GM18498 (cell line): ENCODE results near the gene NMUR2.

Experiments used
- ATAC-seq: cut with Tn5 transposase; IDR thresholded peaks from one replicate; pipeline ENCODE4 v1.9.1; 2021; ENCODE audit warnings: mild to moderate bottlenecking, moderate library complexity; ENCODE audit not compliant: unreplicated experiment

Gene NMUR2, protein sequence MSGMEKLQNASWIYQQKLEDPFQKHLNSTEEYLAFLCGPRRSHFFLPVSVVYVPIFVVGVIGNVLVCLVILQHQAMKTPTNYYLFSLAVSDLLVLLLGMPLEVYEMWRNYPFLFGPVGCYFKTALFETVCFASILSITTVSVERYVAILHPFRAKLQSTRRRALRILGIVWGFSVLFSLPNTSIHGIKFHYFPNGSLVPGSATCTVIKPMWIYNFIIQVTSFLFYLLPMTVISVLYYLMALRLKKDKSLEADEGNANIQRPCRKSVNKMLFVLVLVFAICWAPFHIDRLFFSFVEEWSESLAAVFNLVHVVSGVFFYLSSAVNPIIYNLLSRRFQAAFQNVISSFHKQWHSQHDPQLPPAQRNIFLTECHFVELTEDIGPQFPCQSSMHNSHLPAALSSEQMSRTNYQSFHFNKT

DNA sequence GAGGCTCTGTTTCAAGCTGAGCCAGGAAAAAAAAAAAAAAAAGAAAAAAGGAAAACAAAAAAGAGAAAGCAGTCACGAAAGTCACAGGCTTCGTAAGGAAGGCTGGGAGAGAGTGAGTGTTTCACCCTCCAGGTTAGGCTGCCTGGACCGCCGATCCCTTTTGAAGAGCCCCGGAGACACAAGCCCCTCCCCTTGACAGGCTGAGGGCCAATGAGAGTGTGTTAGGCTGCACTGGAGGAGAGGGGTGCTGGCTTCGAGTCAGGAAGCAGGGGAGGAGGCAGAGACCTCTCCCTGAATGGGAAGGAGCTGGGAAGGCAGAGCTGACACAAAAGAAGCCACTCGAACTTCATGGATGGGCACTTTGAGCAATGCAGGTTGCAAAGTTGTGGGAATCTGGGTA, at the start of gene NMUR2:
Gene NMUR2, minus strand, starts transcription at position 135 of the 400 bp plus-strand sequence. CDS start 166 bp downstream, outside the sequence.
- no peak for ATAC-seq

DNA sequence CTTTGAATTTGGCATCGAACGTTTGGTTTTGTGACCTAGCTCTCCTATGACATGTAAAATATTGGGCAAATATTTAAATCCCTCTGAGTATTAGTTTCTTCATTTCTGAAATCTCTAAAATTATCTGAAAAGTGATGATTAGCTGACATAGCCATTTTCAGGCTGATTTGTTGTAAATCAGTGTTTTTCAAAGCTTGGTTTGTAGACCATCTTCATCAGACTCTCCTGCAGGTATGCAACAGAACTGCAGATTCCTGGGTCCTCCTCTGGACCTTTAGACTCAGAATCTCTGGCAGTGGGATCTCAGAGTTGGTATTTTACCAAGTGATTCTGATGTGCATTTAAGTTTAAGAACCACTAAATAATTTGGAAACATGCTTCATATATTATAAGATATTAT, 38.9 kb upstream of the NMUR2 start:
- no peak for ATAC-seq

DNA sequence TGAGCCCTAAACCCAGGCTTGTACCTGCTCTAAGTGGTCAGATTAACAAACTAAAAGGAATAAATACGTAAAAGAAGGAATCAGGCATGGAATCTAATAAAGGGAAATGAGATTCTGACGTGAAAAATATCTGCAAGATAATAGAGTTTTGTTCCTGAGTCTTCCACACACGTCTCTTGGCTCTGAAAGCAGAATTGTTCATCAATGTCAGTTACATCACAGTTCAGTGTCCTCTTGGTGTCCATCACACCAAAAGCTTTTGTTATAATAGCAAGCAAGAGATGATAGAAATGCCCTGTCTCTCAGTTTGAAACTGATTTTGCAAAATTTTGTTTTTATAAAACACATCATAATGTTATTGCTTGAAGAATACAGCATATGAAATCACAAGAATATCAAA, 34.7 kb upstream of the NMUR2 start:
- ATAC-seq = no peak

DNA sequence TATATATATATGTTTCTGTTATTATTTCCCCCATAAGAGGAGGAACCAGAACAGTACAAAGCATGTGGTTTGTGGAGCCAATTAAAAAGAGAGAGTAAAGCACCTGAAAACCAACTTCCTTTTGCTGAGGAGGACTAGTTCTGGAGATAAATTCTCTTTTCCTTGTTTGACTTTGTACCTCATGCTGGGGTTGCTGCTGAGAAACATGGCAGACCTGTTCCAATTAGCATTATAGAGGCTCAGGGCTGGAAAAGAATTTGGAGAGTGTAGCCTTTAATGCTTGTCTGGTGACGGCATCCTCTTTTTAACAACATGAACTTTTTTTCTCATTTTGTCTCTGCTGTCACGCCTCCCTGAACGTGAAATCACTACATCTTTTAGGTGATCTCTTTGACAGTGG, 32.8 kb upstream of the NMUR2 start:
- no peak for ATAC-seq

DNA sequence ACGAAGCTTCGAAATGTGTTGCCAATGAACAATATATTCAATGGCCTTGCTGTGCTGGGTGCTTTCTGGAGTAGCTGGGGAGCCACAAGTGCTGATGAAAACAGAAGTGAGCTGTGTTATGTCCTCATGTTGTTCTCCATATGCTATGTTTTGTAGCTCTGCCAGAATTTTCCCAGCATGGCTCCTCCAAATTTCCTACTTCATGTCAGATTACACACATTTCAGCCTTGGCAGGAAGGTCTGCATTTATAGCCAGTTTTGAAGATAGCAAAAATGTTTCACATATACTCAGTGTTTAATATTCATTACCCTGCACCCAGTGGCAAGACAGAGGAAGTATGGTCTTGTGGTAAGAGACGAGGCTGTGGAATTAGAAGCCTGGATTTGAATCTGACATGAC, 22.6 kb upstream of the NMUR2 start:
- ATAC-seq = no peak

- ATAC-seq = no peak
Measured at GRCh38 chr5:152425083-152425482, 20.0 kb upstream of the NMUR2 start.

DNA sequence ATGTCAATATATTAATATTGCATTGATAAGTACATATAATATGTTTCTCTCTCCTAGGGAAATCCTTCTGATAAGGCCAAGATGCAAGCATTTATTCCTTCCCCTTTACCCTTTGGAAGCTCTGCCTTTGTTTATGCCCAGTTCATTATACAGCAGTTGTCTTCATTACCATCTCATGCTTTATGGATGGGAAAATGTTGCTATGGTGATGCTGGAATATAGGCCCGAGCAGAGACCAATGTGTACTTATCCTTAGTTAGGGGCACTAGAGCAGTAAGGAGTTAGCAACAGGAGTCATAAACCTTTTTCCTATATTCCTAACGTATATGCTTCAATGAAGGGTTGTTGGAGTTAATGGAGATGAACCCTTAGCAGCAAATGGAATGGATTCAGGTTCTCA, 19.4 kb upstream of the NMUR2 start:
- no peak for ATAC-seq

DNA sequence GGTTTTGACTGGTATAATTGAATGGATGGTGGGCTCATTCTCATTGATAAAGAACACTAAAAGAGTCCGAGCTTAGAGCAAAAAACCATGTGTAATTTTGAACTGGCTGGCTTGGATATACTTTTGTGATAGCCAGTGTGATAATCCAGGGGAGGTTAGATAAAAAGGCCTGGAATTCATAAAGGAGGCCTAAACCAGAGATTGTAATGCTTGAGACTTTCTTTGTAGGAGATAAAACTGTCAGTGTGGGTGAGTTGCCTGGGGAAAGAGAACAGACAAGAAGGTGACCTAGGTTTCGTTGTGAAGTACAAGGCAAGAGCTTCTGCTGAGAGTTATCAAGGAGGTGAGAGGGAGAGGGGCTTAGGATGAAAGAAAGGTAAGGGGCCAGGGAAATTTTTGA, 17.0 kb upstream of the NMUR2 start:
- no peak for ATAC-seq

GRCh38 chr5:152412129-152412528, 7.0 kb upstream of the NMUR2 start:
- no peak for ATAC-seq

GRCh38 chr5:152406082-152406481, 1.0 kb upstream of the NMUR2 start:
- no peak for ATAC-seq

DNA sequence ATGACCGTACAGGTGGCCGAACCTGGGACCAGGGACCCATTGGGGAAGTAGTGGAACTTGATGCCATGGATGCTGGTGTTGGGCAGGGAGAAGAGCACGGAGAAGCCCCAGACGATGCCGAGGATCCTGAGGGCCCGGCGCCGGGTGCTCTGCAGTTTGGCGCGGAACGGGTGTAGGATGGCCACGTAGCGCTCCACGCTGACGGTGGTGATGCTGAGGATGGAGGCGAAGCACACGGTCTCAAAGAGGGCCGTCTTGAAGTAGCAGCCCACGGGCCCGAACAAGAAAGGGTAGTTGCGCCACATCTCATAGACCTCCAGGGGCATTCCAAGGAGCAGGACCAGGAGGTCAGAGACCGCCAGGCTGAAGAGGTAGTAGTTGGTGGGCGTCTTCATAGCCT, 585 bp downstream of the NMUR2 start:
- no peak for ATAC-seq

DNA sequence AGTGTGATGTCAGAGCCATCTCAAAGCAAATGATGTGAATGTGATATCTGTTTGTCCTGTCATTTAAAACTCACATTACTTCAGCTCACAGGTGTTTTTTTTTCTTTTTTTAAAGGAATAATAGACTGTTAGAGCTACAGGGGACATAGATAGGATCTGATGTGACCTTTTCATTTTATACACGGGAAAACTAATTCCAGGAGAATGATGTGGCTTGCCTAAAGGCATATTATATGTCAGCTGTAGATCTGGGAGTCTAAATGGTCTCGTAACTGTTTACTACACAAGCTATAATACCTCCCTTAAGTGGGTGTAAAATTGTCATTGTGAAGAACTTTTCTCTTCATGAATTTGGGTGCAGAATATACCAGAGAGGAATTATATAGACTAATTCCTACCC, 2.0 kb downstream of the NMUR2 start:
- ATAC-seq = no peak

- no peak for ATAC-seq
Measured at GRCh38 chr5:152400846-152401245, 4.2 kb downstream of the NMUR2 start.

- ATAC-seq = peak; percentile 95
Measured at GRCh38 chr5:152397581-152397980, 7.5 kb downstream of the NMUR2 start.

- no peak for ATAC-seq
Measured at GRCh38 chr5:152393441-152393840, 11.6 kb downstream of the NMUR2 start.

- no peak for ATAC-seq
Measured at GRCh38 chr5:152389208-152389849, 15.8 kb downstream of the NMUR2 start.

DNA sequence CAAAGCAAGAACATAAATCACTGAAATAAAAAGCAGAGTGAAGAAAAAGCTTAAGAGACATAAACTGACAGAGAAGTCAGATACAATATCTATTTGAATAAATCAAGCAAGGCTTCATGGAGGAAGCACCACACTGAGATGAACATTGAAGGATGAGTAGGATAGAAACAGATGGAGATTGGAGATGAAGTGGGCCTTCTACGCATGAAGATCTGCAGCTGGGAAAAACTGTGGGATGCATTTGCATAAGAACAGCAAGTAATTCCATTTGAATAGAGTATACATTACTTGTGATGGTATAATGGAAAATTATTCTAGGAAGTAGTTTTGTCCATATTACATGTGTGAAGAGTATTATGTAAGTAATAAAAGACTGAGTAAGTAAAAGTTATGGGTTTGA, 16.5 kb downstream of the NMUR2 start:
- ATAC-seq = no peak

- ATAC-seq = no peak
Measured at GRCh38 chr5:152380415-152381123, 24.5 kb downstream of the NMUR2 start.

GRCh38 chr5:152379331-152379730, 25.7 kb downstream of the NMUR2 start:
- no peak for ATAC-seq

GRCh38 chr5:152378730-152379129, 26.3 kb downstream of the NMUR2 start:
- no peak for ATAC-seq

DNA sequence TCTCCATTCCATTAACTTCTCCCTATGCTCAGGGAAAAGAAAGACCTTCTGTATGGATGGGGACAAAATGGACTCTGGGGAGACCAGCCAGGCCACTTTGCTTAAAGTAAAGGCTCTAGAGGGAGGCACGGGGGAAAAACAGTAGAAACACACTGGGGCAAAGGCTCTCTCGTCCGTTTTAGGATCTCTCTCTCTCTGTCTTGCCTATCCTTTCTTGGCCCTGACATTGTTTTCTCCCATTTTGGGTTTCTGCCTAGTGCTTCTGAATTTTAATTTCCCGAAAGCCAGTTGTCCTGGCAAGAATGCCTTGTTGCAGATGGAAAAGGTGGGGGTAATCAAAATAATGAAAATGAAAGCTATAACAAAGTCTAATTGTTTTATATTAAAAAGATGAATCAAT, 28.2 kb downstream of the NMUR2 start:
- no peak for ATAC-seq

GRCh38 chr5:152374711-152375275, 30.3 kb downstream of the NMUR2 start:
- ATAC-seq = no peak
